NCI-H1105 (cell line): ENCODE results near the gene TRIM52.
"Not testable (repeated sequence)": the region's sequence is repeated elsewhere in the genome, so short reads cannot be mapped to it uniquely, and the experiment has no call there.

Experiments
- DNase-seq: peaks from one replicate; lab custom pipeline; 2025; lab: John Stamatoyannopoulos, UW

The TRIM52 gene

GRCh38 chr5:181212934-181213333 lies 48.0 kb downstream of the TRIM52 start:
- DNase-seq, result no peak

DNA sequence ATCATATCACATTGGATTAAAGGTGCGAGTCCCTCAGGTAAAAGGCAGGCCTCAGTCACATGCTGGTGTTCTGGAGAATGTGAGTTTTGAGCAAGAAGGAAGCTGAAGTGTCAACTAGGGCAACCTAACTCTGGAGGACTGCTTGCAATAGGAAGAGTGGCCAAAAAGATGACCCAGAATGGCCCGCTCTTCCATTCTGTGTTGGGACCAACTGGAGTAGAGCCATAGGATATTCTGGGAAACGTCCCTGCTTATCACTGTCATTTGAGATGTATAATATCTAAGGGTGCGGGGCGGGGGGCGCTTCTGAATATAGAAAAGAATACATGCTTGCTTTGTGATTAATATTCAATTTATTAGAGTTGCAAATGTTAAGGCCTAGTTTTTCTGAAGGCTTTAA lies 48.9 kb downstream of the TRIM52 start:
- no peak for DNase-seq

GRCh38 chr5:181211208-181211607 lies 49.7 kb downstream of the TRIM52 start:
- no peak for DNase-seq

DNA sequence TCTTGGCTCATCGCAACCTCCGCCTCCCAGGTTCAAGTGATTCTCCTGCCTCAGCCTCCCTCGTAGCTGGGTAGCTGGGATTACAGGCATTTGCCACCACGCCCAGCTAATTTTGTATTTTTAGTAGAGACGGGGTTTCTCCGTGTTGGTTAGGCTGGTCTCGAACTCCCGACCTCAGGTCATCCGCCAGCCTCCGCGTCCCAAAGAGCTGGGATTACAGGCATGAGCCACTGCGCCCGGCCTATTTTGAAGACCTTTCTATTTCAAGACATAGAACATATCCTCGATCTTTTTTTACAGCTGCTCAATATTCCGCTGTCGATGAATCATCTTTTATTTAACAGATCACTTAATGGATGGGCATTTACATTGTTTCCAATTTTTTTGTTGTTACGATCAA lies 50.2 kb downstream of the TRIM52 start:
- DNase-seq, result not testable (repeated sequence)

- not testable (repeated sequence) for DNase-seq
Observed at GRCh38 chr5:181210148-181210547, 50.8 kb downstream of the TRIM52 start.

DNA sequence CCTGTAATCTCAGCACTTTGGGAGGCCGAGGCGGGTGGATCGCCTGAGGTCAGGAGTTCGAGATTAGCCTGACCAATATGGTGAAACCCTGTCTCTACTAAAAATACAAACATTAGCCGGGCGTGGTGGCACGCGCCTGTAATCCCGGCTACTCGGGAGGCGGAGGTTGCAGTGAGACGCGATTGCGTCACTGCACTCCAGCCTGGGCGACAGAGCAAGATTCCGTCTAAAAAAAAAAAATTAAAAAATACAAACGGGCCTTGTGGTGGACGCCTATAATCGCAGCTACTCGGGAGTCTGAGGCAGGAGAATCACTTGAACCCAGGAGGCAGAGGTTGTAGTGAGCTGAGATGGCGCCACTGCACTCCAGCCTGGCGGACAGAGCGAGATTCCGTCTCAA lies 51.9 kb downstream of the TRIM52 start:
- DNase-seq, result not testable (repeated sequence)

GRCh38 chr5:181207960-181208253 lies 53.0 kb downstream of the TRIM52 start:
- no peak for DNase-seq

GRCh38 chr5:181207214-181207959 lies 53.6 kb downstream of the TRIM52 start:
- DNase-seq, result no peak

DNA sequence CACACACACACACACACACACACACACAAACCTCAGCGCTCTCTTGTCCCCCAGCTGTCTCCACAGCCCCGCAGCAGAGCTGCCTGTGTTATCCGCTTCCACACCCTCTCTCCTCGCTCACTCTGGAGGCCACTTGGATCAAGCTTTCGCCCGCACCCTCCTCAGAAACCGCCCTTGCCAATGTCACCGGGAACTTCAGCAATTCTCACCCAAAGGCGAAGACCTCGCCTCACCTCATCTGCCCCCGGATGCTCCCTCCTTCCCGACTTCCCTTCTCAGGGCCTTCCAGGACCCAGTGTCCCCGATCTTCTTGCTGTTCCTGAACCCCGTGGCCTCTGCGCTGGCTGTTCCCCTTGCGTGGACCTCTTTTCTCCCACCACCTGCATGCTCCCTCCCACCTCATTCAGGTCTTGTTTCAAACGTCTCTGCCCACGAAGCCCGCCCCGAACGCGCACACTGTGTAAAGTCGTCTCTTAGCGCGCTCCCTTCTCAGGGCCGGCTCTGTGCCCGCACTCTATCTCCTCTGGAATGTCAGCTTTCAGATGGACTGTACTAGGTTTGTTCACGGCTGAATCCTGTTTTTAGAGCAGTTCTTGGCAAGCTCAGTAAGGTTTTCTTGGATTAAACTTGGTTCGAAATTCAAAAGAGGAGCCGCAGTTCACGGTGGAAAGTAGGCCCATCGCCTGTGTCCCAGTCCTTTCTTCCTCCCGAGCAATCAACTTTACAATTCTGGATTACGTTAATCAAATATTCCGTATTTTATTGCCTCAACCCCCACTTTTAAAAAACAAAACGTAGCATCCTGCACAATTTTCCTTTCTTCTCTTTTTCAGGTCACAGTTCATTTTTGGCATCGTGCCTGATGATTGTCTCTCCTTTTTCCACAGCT lies 54.9 kb downstream of the TRIM52 start:
- DNase-seq, result no peak
